CD4-positive, alpha-beta T cell treated with Interleukin-2 at 100 ng/mL for 4 hours (primary cell): ENCODE results near the gene ARPC1A.
"Not testable (repeated sequence)": the region's sequence is repeated elsewhere in the genome, so short reads cannot be mapped to it uniquely, and the experiment has no call there.

Experiments used
- DNase-seq: peaks from one replicate; pipeline ENCODE4 v3.0.0-alpha.2; 2020; ENCODE audit warnings: low spot score

The ARPC1A gene

GRCh38 chr7:99325592-99326407, at the start of gene ARPC1A:
Gene ARPC1A, plus strand, starts transcription at chr7:99325898. Its CDS starts 7,456 bp downstream, at chr7:99333354.
- DNase-seq, result peak; percentile 92

GRCh38 chr7:99278180-99278579, 47.5 kb upstream of the ARPC1A start:
- no peak for DNase-seq

GRCh38 chr7:99284165-99284564, 41.5 kb upstream of the ARPC1A start:
- not testable (repeated sequence) for DNase-seq

GRCh38 chr7:99287779-99288534, 37.7 kb upstream of the ARPC1A start:
- DNase-seq, result no peak

GRCh38 chr7:99289185-99289584, 36.5 kb upstream of the ARPC1A start:
- DNase-seq, result no peak

- not testable (repeated sequence) for DNase-seq
These were observed 35.5 kb upstream of the ARPC1A start for GRCh38 chr7:99290148-99290547.

GRCh38 chr7:99290980-99291607, 34.6 kb upstream of the ARPC1A start:
- DNase-seq, result no peak

- no peak for DNase-seq
These were observed 33.6 kb upstream of the ARPC1A start for GRCh38 chr7:99292127-99292526.

- DNase-seq, result no peak
These were observed 32.5 kb upstream of the ARPC1A start for GRCh38 chr7:99293167-99293566.

GRCh38 chr7:99293650-99294049, 32.0 kb upstream of the ARPC1A start:
- no peak for DNase-seq

GRCh38 chr7:99296471-99296870, 29.2 kb upstream of the ARPC1A start:
- DNase-seq, result no peak

GRCh38 chr7:99301496-99301895, 24.2 kb upstream of the ARPC1A start:
- DNase-seq, result no peak

GRCh38 chr7:99305473-99306260, 20.0 kb upstream of the ARPC1A start:
- DNase-seq, result no peak

- no peak for DNase-seq
These were observed 17.1 kb upstream of the ARPC1A start for GRCh38 chr7:99308461-99309074.

- no peak for DNase-seq
These were observed 16.6 kb upstream of the ARPC1A start for GRCh38 chr7:99309111-99309510.

GRCh38 chr7:99310004-99310403, 15.7 kb upstream of the ARPC1A start:
- DNase-seq, result no peak

GRCh38 chr7:99311702-99312101, 14.0 kb upstream of the ARPC1A start:
- DNase-seq, result no peak

GRCh38 chr7:99312316-99313203, 13.1 kb upstream of the ARPC1A start:
- peak; percentile 76 for DNase-seq

GRCh38 chr7:99313204-99313573, 12.5 kb upstream of the ARPC1A start:
- no peak for DNase-seq

- DNase-seq, result no peak
These were observed 11.2 kb upstream of the ARPC1A start for GRCh38 chr7:99314504-99314903.

- DNase-seq, result no peak
These were observed 5.3 kb upstream of the ARPC1A start for GRCh38 chr7:99320371-99320770.
